Measurements from ENCODE around the gene POC1B.
A peak's percentile ranks its signal among the peaks of the same experiment; 100 is the strongest.

The POC1B gene

GRCh38 chr12:89386138-89386537, 139.7 kb downstream of the POC1B start:
- H3K4me3 ChIP-seq (ENCODE audit: control insufficient read depth, low read depth, low read length) = no peak overlapping the region
- TF ChIP-seq CTCF (IDR thresholded peaks at IDR 0.05; ENCODE audit: control insufficient read depth, insufficient read depth, low read depth, low read length, missing control alignments) = no peak
- no peak for DNase-seq (ENCODE audit: low read depth)

GRCh38 chr12:89384807-89385206, 141.0 kb downstream of the POC1B start:
- TF ChIP-seq CTCF (IDR thresholded peaks at IDR 0.05; ENCODE audit: control insufficient read depth, insufficient read depth, low read depth, low read length, missing control alignments) = no peak
- no peak overlapping the region for H3K4me3 ChIP-seq (ENCODE audit: control insufficient read depth, low read depth, low read length)
- no peak for DNase-seq (ENCODE audit: low read depth)

- no peak for TF ChIP-seq CTCF (IDR thresholded peaks at IDR 0.05; ENCODE audit: control insufficient read depth, insufficient read depth, low read depth, low read length, missing control alignments)
- no peak overlapping the region for H3K4me3 ChIP-seq (ENCODE audit: control insufficient read depth, low read depth, low read length)
- DNase-seq (ENCODE audit: low read depth) = peak; percentile 96
These were observed 141.6 kb downstream of the POC1B start for GRCh38 chr12:89384050-89384758.

GRCh38 chr12:89383235-89384049, 142.4 kb downstream of the POC1B start:
- no peak for TF ChIP-seq CTCF (IDR thresholded peaks at IDR 0.05; ENCODE audit: control insufficient read depth, insufficient read depth, low read depth, low read length, missing control alignments)
- no peak for DNase-seq (ENCODE audit: low read depth)

GRCh38 chr12:89382328-89382727, 143.5 kb downstream of the POC1B start:
- DNase-seq (ENCODE audit: low read depth) = no peak
- TF ChIP-seq CTCF (IDR thresholded peaks at IDR 0.05; ENCODE audit: control insufficient read depth, insufficient read depth, low read depth, low read length, missing control alignments) = no peak

More at GRCh38 chr12:89383235-89384049, 142.4 kb downstream of the POC1B start:
- no peak overlapping the region for H3K4me3 ChIP-seq (ENCODE audit: control insufficient read depth, low read depth, low read length)

GRCh38 chr12:89379839-89380467, 145.9 kb downstream of the POC1B start:
- no peak for DNase-seq (ENCODE audit: low read depth)
- no peak overlapping the region for H3K4me3 ChIP-seq (ENCODE audit: control insufficient read depth, low read depth, low read length)
- no peak for TF ChIP-seq CTCF (IDR thresholded peaks at IDR 0.05; ENCODE audit: control insufficient read depth, insufficient read depth, low read depth, low read length, missing control alignments)

More at GRCh38 chr12:89382328-89382727, 143.5 kb downstream of the POC1B start:
- no peak overlapping the region for H3K4me3 ChIP-seq (ENCODE audit: control insufficient read depth, low read depth, low read length)

All from AG09309 (cell line).